Endothelial cell of umbilical vein (primary cell): Measurements from ENCODE around the gene TENM4. TPM values are rescaled to one million over a fixed set of nuclear protein-coding genes. Genes with fewer than 3 reads are reported as not detected.

Experiments used
- BruUV-seq: library from RNA; stranded (reverse); fragments of 400-500 nt; replicated peaks from 2 replicates; lab custom pipeline; 2021; lab: Mats Ljungman, UMichigan
- CTCF ChIA-PET: fragments of 300-600, 350-600 bp; sonication (Branson Sonifier 250); formaldehyde crosslinking; loops from one replicate; lab custom pipeline; 2021; ENCODE audit warnings: antibody characterized with exemption, inconsistent platforms; lab: Charles Lee
- POLR2A ChIA-PET: fragments of 300-600, 350-600 bp; sonication (Branson Sonifier 250); formaldehyde crosslinking; loops from one replicate; lab custom pipeline; 2021; ENCODE audit warnings: antibody characterized with exemption, inconsistent platforms; lab: Charles Lee
- DNase-seq: peaks from one replicate; pipeline ENCODE4 v3.0.0-alpha.2; 2011; ENCODE audit warnings: low read depth, low spot score
- FAIRE-seq: peaks from 2 replicates; lab custom pipeline; 2011; peaks lifted over from hg19 to GRCh38; lab: Jason Lieb, UNC
- H2AFZ ChIP-seq: 2 replicates; pipeline ENCODE4 v1.6.0; 2012; ENCODE audit warnings: low read depth, low read length, control low read depth, inconsistent platforms
- H3K27ac ChIP-seq: 2 replicates; pipeline ENCODE4 v1.5.1; 2011; ENCODE audit warnings: low read depth, mild to moderate bottlenecking, control low read depth, low read length, moderate library complexity; ENCODE audit not compliant: insufficient read depth
- H3K27me3 ChIP-seq, 2 experiments: 2 replicates each; pipeline versions ENCODE4 v1.6.0 to v1.6.1; 2011; ENCODE audit warnings: low read length in 2 of 2, mixed read lengths in 1 of 2; ENCODE audit not compliant: control insufficient read depth in 2 of 2, insufficient read depth in 2 of 2
- H3K36me3 ChIP-seq, 2 experiments: 2 replicates in 1 of 2; 3 replicates in 1 of 2; pipeline ENCODE4 v1.5.1; 2011; ENCODE audit warnings: low read length in 2 of 2, mild to moderate bottlenecking in 1 of 2, moderate library complexity in 1 of 2; ENCODE audit not compliant: control insufficient read depth in 2 of 2, insufficient read depth in 2 of 2; ENCODE audit errors: extremely low read depth in 1 of 2
- H3K4me1 ChIP-seq: 3 replicates; pipeline ENCODE4 v1.5.1; 2011; ENCODE audit warnings: mild to moderate bottlenecking, low read length; ENCODE audit not compliant: control insufficient read depth, insufficient read depth; ENCODE audit errors: extremely low read depth
- H3K4me2 ChIP-seq: 2 replicates; pipeline ENCODE4 v1.6.1; 2011; ENCODE audit warnings: low read length, control low read depth, mixed read lengths; ENCODE audit not compliant: insufficient read depth
- H3K4me3 ChIP-seq, 3 experiments: fragments of 200-600 bp in 1 of 3; sonication (generic), shearing (Covaris generic) in 1 of 3; replicated peaks in 1 of 3; 2 replicates each; pipeline ENCODE4 v1.5.1; 2011 to 2016; ENCODE audit warnings: control low read depth in 3 of 3, low read length in 3 of 3, mild to moderate bottlenecking in 2 of 3, inconsistent platforms in 1 of 3, low read depth in 1 of 3, moderate library complexity in 1 of 3; ENCODE audit not compliant: insufficient read depth in 1 of 3
- H3K79me2 ChIP-seq: 2 replicates; pipeline ENCODE4 v1.6.0; 2012; ENCODE audit warnings: low read length, inconsistent platforms; ENCODE audit not compliant: control insufficient read depth, insufficient read depth
- H3K9ac ChIP-seq: replicated peaks from 2 replicates; pipeline ENCODE3; 2011; ENCODE audit warnings: low read length, control low read depth; ENCODE audit not compliant: insufficient read depth; ENCODE audit errors: extremely low read depth
- H3K9me1 ChIP-seq: replicated peaks from 3 replicates; pipeline ENCODE4 v1.6.0; 2011; ENCODE audit warnings: mild to moderate bottlenecking, low read length; ENCODE audit not compliant: control insufficient read depth, insufficient read depth; ENCODE audit errors: extremely low read depth
- H3K9me3 ChIP-seq: replicated peaks from 2 replicates; pipeline ENCODE4 v1.5.1; 2012; ENCODE audit warnings: low read length, inconsistent platforms; ENCODE audit not compliant: control insufficient read depth, insufficient read depth
- H4K20me1 ChIP-seq: replicated peaks from 2 replicates; pipeline ENCODE3; 2011; ENCODE audit warnings: mild to moderate bottlenecking, low read length; ENCODE audit not compliant: control insufficient read depth, insufficient read depth; ENCODE audit errors: extremely low read depth
- CTCF ChIP-seq, 2 donors: IDR thresholded peaks; 1 replicate in 1 of 2; 2 replicates in 1 of 2; pipeline ENCODE4 v1.5.1; 2011; ENCODE audit warnings: low read length in 2 of 2, mild to moderate bottlenecking in 2 of 2, moderate library complexity in 2 of 2, control low read depth in 1 of 2, inconsistent platforms in 1 of 2, low read depth in 1 of 2; ENCODE audit not compliant: insufficient read depth in 1 of 2; ENCODE audit errors: extremely low read depth in 1 of 2
- EZH2 ChIP-seq: IDR thresholded peaks from 2 replicates; pipeline ENCODE4 v1.6.1; 2012; ENCODE audit warnings: borderline replicate concordance, low read depth, mild to moderate bottlenecking, moderate library complexity, low read length, inconsistent platforms; ENCODE audit not compliant: severe bottlenecking
- GATA2 ChIP-seq: IDR thresholded peaks from 2 replicates; pipeline ENCODE4 v1.7.0; 2011; ENCODE audit warnings: low read depth, mild to moderate bottlenecking, moderate library complexity, mixed read lengths, low read length; ENCODE audit not compliant: insufficient read length, insufficient read depth
- JUN ChIP-seq: IDR thresholded peaks from 2 replicates; pipeline ENCODE4 v1.6.1; 2011; ENCODE audit warnings: borderline replicate concordance, low read depth; ENCODE audit not compliant: insufficient read length, insufficient read depth
- MYC ChIP-seq: IDR thresholded peaks from one replicate; pipeline ENCODE4 v1.6.1; 2011; ENCODE audit warnings: mild to moderate bottlenecking, low read depth, low read length
- POLR2A ChIP-seq: IDR thresholded peaks from 2 replicates; pipeline ENCODE4 v1.6.1; 2012; ENCODE audit warnings: low read depth, mild to moderate bottlenecking, control low read depth, low read length
- POLR2AphosphoS5 ChIP-seq: IDR thresholded peaks from 2 replicates; pipeline ENCODE4 v1.6.1; 2012; ENCODE audit warnings: low read depth, mild to moderate bottlenecking, control low read depth, low read length, moderate library complexity; ENCODE audit not compliant: insufficient read depth
- dilution Hi-C: fragments of 300-500 bp; cut with MboI; formaldehyde crosslinking; loops from one replicate; pipeline ENCODE4 v1.15.0; 2019; ENCODE audit warnings: low sequenced_read_pairs; ENCODE audit not compliant: extremely low pct_ligation_motif_present
- intact Hi-C: fragments of 100-400 bp; cut with micrococcal nuclease; formaldehyde crosslinking; loops from one replicate; pipeline ENCODE4 v1.10.0; 2022
- polyA plus RNA-seq, 4 experiments: library from polyadenylated mRNA; depleted of rRNA in 3 of 4; stranded (reverse) in 3 of 4; unstranded in 1 of 4; fragments of >200 nt; gene quantifications; 2 replicates each; pipeline versions ENCODE4 v1.2.1 to v1.2.3, GENCODE V29; 2011 to 2012; ENCODE audit warnings: missing spikeins in 1 of 4
- total RNA-seq: library from RNA; stranded (reverse); gene quantifications from 2 replicates; pipeline ENCODE4 v1.2.3, GENCODE V29; 2021

TENM4 gene
- total and polyA plus RNA-seq, 2 donors (not counting 3 experiments of a cell fraction or from before 2014, with no cell fraction given) = 0.06 to 0.27 TPM

GRCh38 chr11:78698612-78699011 is 742.2 kb downstream of the TENM4 start:
- dilution Hi-C loops (no loop called here), intact Hi-C loops (no loop called here)
- H3K9me3 ChIP-seq = no peaks in the 10 kb centered on the region
- no peaks in the 10 kb centered on the region for H3K36me3 ChIP-seq
- no peak overlapping the region for H3K9ac ChIP-seq
- ChIA-PET CTCF (interaction anchor here (1.2 kb wide), 1 partner anchor 17 kb away, joined by 4 read pairs; no protein-coding TSS in a partner anchor), POLR2A (no interaction called here)
- TF ChIP-seq POLR2A (no peak), EZH2 (no peak), POLR2AphosphoS5 (no peak), JUN (no peak), GATA2 (no peak), MYC (no peak), CTCF (IDR thresholded peaks at IDR 0.05; ENCODE audit: extremely low read depth in 1 of 2, insufficient read depth in 1 of 2, low read depth in 1 of 2, low read length in 2 of 2) (no peak)
- no TSS peak for BruUV-seq
- H3K79me2 ChIP-seq = no peaks in the 10 kb centered on the region
- no peak overlapping the region for H3K27ac ChIP-seq
- DNase-seq = no peak
- no peak overlapping the region for H2AFZ ChIP-seq
- no peak overlapping the region for H3K4me3 ChIP-seq
- no peaks in the 10 kb centered on the region for H4K20me1 ChIP-seq
- no peaks in the 10 kb centered on the region for H3K4me1 ChIP-seq
- no peaks in the 10 kb centered on the region for H3K9me1 ChIP-seq
- H3K4me2 ChIP-seq = no peak overlapping the region
- H3K27me3 ChIP-seq = no peaks in the 10 kb centered on the region
- no peak for FAIRE-seq
